22Rv1 (cell line): ENCODE data around the gene MORN5.

Source experiments
- ZFX ChIP-seq: fragments of 450-650 bp; IDR thresholded peaks from 2 replicates; pipeline ENCODE4 v1.6.1; 2017; ENCODE audit warnings: antibody characterized with exemption, borderline replicate concordance
- TF ChIP-seq, protein P1 (sequence below): fragments of 450-650 bp; IDR thresholded peaks from 2 replicates; pipeline ENCODE4 v1.5.1; 2017; ENCODE audit warnings: mild to moderate bottlenecking

DNA sequence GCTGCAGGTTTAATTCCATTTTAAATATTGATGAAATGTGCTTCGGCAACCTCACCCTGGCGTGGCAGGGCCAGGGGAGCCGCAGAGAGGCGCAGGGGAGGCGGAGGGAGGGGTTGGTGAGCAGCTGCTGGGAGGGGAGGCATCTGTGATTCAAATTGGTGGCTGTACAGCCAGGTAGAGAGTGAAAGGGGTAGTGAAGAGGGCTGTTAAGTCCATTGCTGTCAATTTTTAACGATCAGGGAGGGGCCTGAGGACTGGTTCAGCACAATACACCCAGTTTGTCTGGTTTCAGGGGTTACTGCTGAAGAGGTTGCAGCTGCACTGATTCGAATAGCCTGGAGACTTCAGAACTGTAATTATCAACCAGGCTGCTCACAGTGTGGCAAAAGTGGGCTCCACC lies 37.7 kb downstream of the MORN5 start:
- TF ChIP-seq, protein P1, sequence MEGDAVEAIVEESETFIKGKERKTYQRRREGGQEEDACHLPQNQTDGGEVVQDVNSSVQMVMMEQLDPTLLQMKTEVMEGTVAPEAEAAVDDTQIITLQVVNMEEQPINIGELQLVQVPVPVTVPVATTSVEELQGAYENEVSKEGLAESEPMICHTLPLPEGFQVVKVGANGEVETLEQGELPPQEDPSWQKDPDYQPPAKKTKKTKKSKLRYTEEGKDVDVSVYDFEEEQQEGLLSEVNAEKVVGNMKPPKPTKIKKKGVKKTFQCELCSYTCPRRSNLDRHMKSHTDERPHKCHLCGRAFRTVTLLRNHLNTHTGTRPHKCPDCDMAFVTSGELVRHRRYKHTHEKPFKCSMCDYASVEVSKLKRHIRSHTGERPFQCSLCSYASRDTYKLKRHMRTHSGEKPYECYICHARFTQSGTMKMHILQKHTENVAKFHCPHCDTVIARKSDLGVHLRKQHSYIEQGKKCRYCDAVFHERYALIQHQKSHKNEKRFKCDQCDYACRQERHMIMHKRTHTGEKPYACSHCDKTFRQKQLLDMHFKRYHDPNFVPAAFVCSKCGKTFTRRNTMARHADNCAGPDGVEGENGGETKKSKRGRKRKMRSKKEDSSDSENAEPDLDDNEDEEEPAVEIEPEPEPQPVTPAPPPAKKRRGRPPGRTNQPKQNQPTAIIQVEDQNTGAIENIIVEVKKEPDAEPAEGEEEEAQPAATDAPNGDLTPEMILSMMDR = no peak
- TF ChIP-seq ZFX = no peak
